GM23248 (cell line): ENCODE results near the gene MYT1. TPM values are rescaled to one million over a fixed set of nuclear protein-coding genes. Genes with fewer than 3 reads are reported as not detected.

ENCODE experiments used
- DNase-seq: peaks from one replicate; pipeline ENCODE4 v3.0.0-alpha.2; 2015
- H2AFZ ChIP-seq: fragments of 200-600 bp; sonication (generic); 2 replicates; pipeline ENCODE4 v1.6.1; 2016; ENCODE audit warnings: antibody characterized with exemption
- H3F3A ChIP-seq: fragments of 200-600 bp; sonication (generic); 2 replicates; pipeline ENCODE4 v1.6.1; 2016; ENCODE audit warnings: mild to moderate bottlenecking, antibody characterized with exemption, mixed run types; ENCODE audit not compliant: insufficient read depth
- H3K27ac ChIP-seq: fragments of 200-600 bp; sonication (generic); 2 replicates; pipeline ENCODE4 v1.5.1; 2016; ENCODE audit warnings: mild to moderate bottlenecking
- H3K27me3 ChIP-seq: fragments of 200-600 bp; sonication (generic); replicated peaks from 2 replicates; pipeline ENCODE4 v1.6.1; 2016; ENCODE audit warnings: mild to moderate bottlenecking; ENCODE audit not compliant: insufficient read depth
- H3K36me3 ChIP-seq: fragments of 200-600 bp; sonication (generic); 2 replicates; pipeline ENCODE4 v1.6.1; 2016; ENCODE audit warnings: low read depth, mild to moderate bottlenecking
- H3K4me1 ChIP-seq: fragments of 200-600 bp; sonication (generic); 2 replicates; pipeline ENCODE4 v1.6.1; 2016; ENCODE audit warnings: mild to moderate bottlenecking; ENCODE audit not compliant: insufficient read depth
- H3K4me2 ChIP-seq: fragments of 200-600 bp; sonication (generic); one replicate; pipeline ENCODE4 v1.6.1; 2016; ENCODE audit warnings: mild to moderate bottlenecking; ENCODE audit not compliant: unreplicated experiment
- H3K4me3 ChIP-seq: fragments of 200-600 bp; sonication (generic); 2 replicates; pipeline ENCODE4 v1.5.1; 2016; ENCODE audit warnings: mild to moderate bottlenecking
- H3K79me2 ChIP-seq: fragments of 200-600 bp; sonication (generic); 2 replicates; pipeline ENCODE4 v1.6.1; 2016; ENCODE audit warnings: mild to moderate bottlenecking; ENCODE audit not compliant: insufficient read depth
- H3K9ac ChIP-seq: fragments of 200-600 bp; sonication (generic); 2 replicates; pipeline ENCODE4 v1.6.1; 2016; ENCODE audit warnings: mild to moderate bottlenecking
- H3K9me2 ChIP-seq: fragments of 200-600 bp; sonication (generic); 2 replicates; pipeline ENCODE4 v1.6.1; 2016; ENCODE audit warnings: mixed run types, mild to moderate bottlenecking, moderate library complexity; ENCODE audit not compliant: insufficient read depth
- H3K9me3 ChIP-seq: fragments of 200-600 bp; sonication (generic); one replicate; pipeline ENCODE4 v1.6.1; 2017; ENCODE audit warnings: low read depth
- H4K20me1 ChIP-seq: fragments of 200-600 bp; sonication (generic); 2 replicates; pipeline ENCODE4 v1.6.0; 2016; ENCODE audit not compliant: insufficient read depth
- EZH2 ChIP-seq: fragments of 200-600 bp; sonication (generic); IDR thresholded peaks from 2 replicates; pipeline ENCODE4 v1.6.1; 2018; ENCODE audit warnings: antibody characterized with exemption, mild to moderate bottlenecking; ENCODE audit not compliant: insufficient read depth, poor library complexity, severe bottlenecking
- EZH2phosphoT487 ChIP-seq: fragments of 200-600 bp; sonication (generic); IDR thresholded peaks from 2 replicates; pipeline ENCODE4 v1.6.1; 2018; ENCODE audit warnings: antibody characterized with exemption, moderate library complexity, mild to moderate bottlenecking, low read depth; ENCODE audit not compliant: insufficient read depth
- WGBS, 2 experiments: methylation state at CpG; one replicate each; pipeline ENCODE4 v1.1.6; 2015 to 2017; ENCODE audit warnings: low lambda C conversion rate in 2 of 2, low coverage in 1 of 2; ENCODE audit errors: missing lambda C conversion rate in 2 of 2; 5-methylcytosine and 5-hydroxymethylcytosine counted together
- in situ Hi-C: fragments of 300-500 bp; cut with MboI; formaldehyde crosslinking; loops from 2 replicates; pipeline ENCODE4 v1.15.0; 2020
- polyA plus RNA-seq: library from polyadenylated mRNA; unstranded; fragments of >200 nt; fragmentation: Nextera tagmentation; extraction: Ambion mirVana; gene quantifications from 2 replicates; pipeline ENCODE4 v1.2.1, GENCODE V29; 2016
- total RNA-seq: library from RNA; depleted of rRNA; stranded (reverse); fragments of >200 nt; shearing (Covaris generic); gene quantifications from 2 replicates; pipeline ENCODE4 v1.2.3, GENCODE V29; 2014

MYT1 gene
- total and polyA plus RNA-seq, 2 experiments from 2014 or later = not detected

DNA sequence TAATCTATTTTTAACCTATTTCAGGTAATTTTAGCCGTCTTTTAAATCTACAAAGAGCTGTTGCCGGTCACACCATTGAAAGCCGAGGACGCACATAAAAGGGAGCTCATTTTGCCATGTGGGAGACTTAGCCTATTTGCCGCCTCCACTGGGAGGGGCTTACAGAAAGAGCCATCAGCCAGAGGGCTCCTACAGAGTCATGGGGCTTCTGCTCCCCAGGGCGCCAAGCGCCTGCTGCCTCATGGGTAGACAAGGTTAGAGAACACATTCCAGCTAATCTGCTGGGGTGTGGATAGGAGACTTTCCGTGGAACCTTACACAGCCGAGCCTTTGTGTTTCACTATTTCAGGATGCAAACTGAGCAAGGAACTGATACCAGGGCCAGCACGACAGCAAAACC lies 103.9 kb downstream of the MYT1 start:
- peaks cover 9% of the 10 kb centered on the region; the same call in 1 of the 2 replicates for H3K36me3 ChIP-seq
- 89 to 90% methylated on average over 10 of the region's 10 CpGs for WGBS, 2 experiments
- no peak overlapping the region for H3K9ac ChIP-seq
- peaks cover 8% of the 10 kb centered on the region for H3K79me2 ChIP-seq
- in situ Hi-C loops = no loop called here
- H2AFZ ChIP-seq = no peak overlapping the region
- H3K27me3 ChIP-seq = no peaks in the 10 kb centered on the region
- DNase-seq = no peak
- TF ChIP-seq EZH2 = no peak
- TF ChIP-seq EZH2phosphoT487 = no peak
- H3K4me3 ChIP-seq = no peak overlapping the region
- H3K27ac ChIP-seq = no peak overlapping the region
- no peaks in the 10 kb centered on the region for H3F3A ChIP-seq
- no peaks in the 10 kb centered on the region for H4K20me1 ChIP-seq
- H3K9me2 ChIP-seq = no peaks in the 10 kb centered on the region
- no peaks in the 10 kb centered on the region for H3K9me3 ChIP-seq
- no peak overlapping the region for H3K4me2 ChIP-seq
- H3K4me1 ChIP-seq = no peaks in the 10 kb centered on the region

GRCh38 chr20:64269604-64270411 lies 105.6 kb downstream of the MYT1 start:
- no peak overlapping the region for H3K27ac ChIP-seq
- WGBS, 2 experiments = 94 to 97% methylated on average over 35 to 53 of the region's 53 CpGs
- no peaks in the 10 kb centered on the region for H3F3A ChIP-seq
- no peak overlapping the region for H2AFZ ChIP-seq
- H3K4me2 ChIP-seq = no peak overlapping the region
- H3K9ac ChIP-seq = no peak overlapping the region
- in situ Hi-C loops = no loop called here
- DNase-seq = no peak
- H3K36me3 ChIP-seq = peaks cover 9% of the 10 kb centered on the region; the same call in 1 of the 2 replicates
- no peak for TF ChIP-seq EZH2
- TF ChIP-seq EZH2phosphoT487 = no peak
- H3K79me2 ChIP-seq = no peaks in the 10 kb centered on the region; the same call in 1 of the 2 replicates
- no peaks in the 10 kb centered on the region for H4K20me1 ChIP-seq
- no peak overlapping the region for H3K4me3 ChIP-seq
- H3K27me3 ChIP-seq = no peaks in the 10 kb centered on the region
- no peaks in the 10 kb centered on the region for H3K9me2 ChIP-seq
- no peaks in the 10 kb centered on the region for H3K4me1 ChIP-seq
- no peaks in the 10 kb centered on the region for H3K9me3 ChIP-seq

GRCh38 chr20:64271636-64272035 lies 107.4 kb downstream of the MYT1 start:
- Histone ChIP-seq H3K9me3 (no peaks in the 10 kb centered on the region), H3K27ac (no peak overlapping the region), H3K36me3 (peaks cover 9% of the 10 kb centered on the region; the same call in 1 of the 2 replicates), H3K4me2 (no peak overlapping the region), H4K20me1 (no peaks in the 10 kb centered on the region), H2AFZ (no peak overlapping the region), H3K9ac (no peak overlapping the region), H3F3A (no peaks in the 10 kb centered on the region), H3K27me3 (no peaks in the 10 kb centered on the region), H3K79me2 (no peaks in the 10 kb centered on the region; the same call in 1 of the 2 replicates), H3K4me1 (no peaks in the 10 kb centered on the region), H3K4me3 (no peak overlapping the region), H3K9me2 (no peaks in the 10 kb centered on the region)
- TF ChIP-seq EZH2phosphoT487 = no peak
- no peak for TF ChIP-seq EZH2
- no peak for DNase-seq
- in situ Hi-C loops = no loop called here
- WGBS, 2 experiments = 89% methylated on average over 11 of the region's 11 CpGs

- Histone ChIP-seq H3F3A (no peaks in the 10 kb centered on the region), H3K4me2 (no peak overlapping the region), H3K9me3 (no peaks in the 10 kb centered on the region), H4K20me1 (no peaks in the 10 kb centered on the region), H2AFZ (no peak overlapping the region), H3K36me3 (peaks cover 5% of the 10 kb centered on the region; the same call in 1 of the 2 replicates), H3K4me1 (no peaks in the 10 kb centered on the region), H3K9ac (no peak overlapping the region), H3K27me3 (no peaks in the 10 kb centered on the region), H3K4me3 (no peak overlapping the region), H3K9me2 (no peaks in the 10 kb centered on the region), H3K27ac (no peak overlapping the region), H3K79me2 (no peaks in the 10 kb centered on the region; the same call in 1 of the 2 replicates)
- DNase-seq = no peak
- TF ChIP-seq EZH2 (no peak), EZH2phosphoT487 (no peak)
- WGBS, 2 experiments = 91% methylated on average over 19 of the region's 19 CpGs
- in situ Hi-C loops = no loop called here
These were observed 108.9 kb downstream of the MYT1 start for GRCh38 chr20:64273109-64273508.
